ENCODE measurements around the gene ANTKMT. TPM values are rescaled to one million over a fixed set of nuclear protein-coding genes. Genes with fewer than 3 reads are reported as not detected.

Gene ANTKMT
- total RNA-seq, 2 experiments from 2014 or later, result 8.4 to 9.3 TPM

- CTCF ChIA-PET, result no interaction called here
- no peaks in the 10 kb centered on the region for H3K4me1 Mint-ChIP-seq
- no peaks in the 10 kb centered on the region for H3K9me3 Mint-ChIP-seq
- no peak overlapping the region for H3K27ac Mint-ChIP-seq
- H3K36me3 Mint-ChIP-seq (ENCODE audit: low read depth), result no peaks in the 10 kb centered on the region
- no peak for DNase-seq
- H3K4me3 Mint-ChIP-seq, result no peak overlapping the region
- POLR2A ChIA-PET, result no interaction called here
- H3K27me3 Mint-ChIP-seq, result no peaks in the 10 kb centered on the region
Observed at GRCh38 chr16:763369-764183, 42.6 kb downstream of the ANTKMT start.

GRCh38 chr16:764184-764750 lies 43.3 kb downstream of the ANTKMT start:
- Mint-ChIP-seq H3K36me3 (ENCODE audit: low read depth) (no peaks in the 10 kb centered on the region), H3K4me3 (no peak overlapping the region), H3K9me3 (no peaks in the 10 kb centered on the region), H3K4me1 (no peaks in the 10 kb centered on the region), H3K27me3 (no peaks in the 10 kb centered on the region), H3K27ac (no peak overlapping the region)
- DNase-seq, result no peak
- CTCF ChIA-PET, result no interaction called here
- POLR2A ChIA-PET, result no interaction called here

- Mint-ChIP-seq H3K27me3 (no peaks in the 10 kb centered on the region), H3K9me3 (no peaks in the 10 kb centered on the region), H3K4me3 (no peak overlapping the region), H3K36me3 (ENCODE audit: low read depth) (no peaks in the 10 kb centered on the region), H3K4me1 (no peaks in the 10 kb centered on the region), H3K27ac (no peak overlapping the region)
- no peak for DNase-seq
- CTCF ChIA-PET, result no interaction called here
- POLR2A ChIA-PET, result no interaction called here
Observed at GRCh38 chr16:764848-765487, 44.0 kb downstream of the ANTKMT start.

- Mint-ChIP-seq H3K36me3 (ENCODE audit: low read depth) (no peaks in the 10 kb centered on the region), H3K9me3 (no peaks in the 10 kb centered on the region), H3K4me3 (no peak overlapping the region), H3K27me3 (no peaks in the 10 kb centered on the region), H3K4me1 (no peaks in the 10 kb centered on the region), H3K27ac (no peak overlapping the region)
- ChIA-PET CTCF (interaction anchor here (1.5 kb wide), 1 partner anchor 25 kb away, joined by 3 read pairs; the partner anchor contains the start of gene CIAO3), POLR2A (interaction anchor here (0.7 kb wide), 1 partner anchor 13 kb away, joined by 3 read pairs; no protein-coding TSS in a partner anchor)
- DNase-seq, result no peak
Observed at GRCh38 chr16:765488-765865, 44.5 kb downstream of the ANTKMT start.

- Mint-ChIP-seq H3K27ac (no peak overlapping the region), H3K4me1 (no peaks in the 10 kb centered on the region), H3K4me3 (no peak overlapping the region), H3K9me3 (no peaks in the 10 kb centered on the region), H3K27me3 (no peaks in the 10 kb centered on the region), H3K36me3 (ENCODE audit: low read depth) (no peaks in the 10 kb centered on the region)
- no peak for DNase-seq
- ChIA-PET POLR2A (interaction anchor here (0.7 kb wide), 1 partner anchor 12 kb away, joined by 3 read pairs; no protein-coding TSS in a partner anchor), CTCF (interaction anchor here (1.5 kb wide), 1 partner anchor 26 kb away, joined by 3 read pairs; the partner anchor contains the start of gene CIAO3)
Observed at GRCh38 chr16:766008-766819, 45.3 kb downstream of the ANTKMT start.

- Mint-ChIP-seq H3K4me3 (no peak overlapping the region), H3K36me3 (ENCODE audit: low read depth) (no peaks in the 10 kb centered on the region), H3K27me3 (no peaks in the 10 kb centered on the region), H3K27ac (no peak overlapping the region), H3K9me3 (no peaks in the 10 kb centered on the region), H3K4me1 (no peaks in the 10 kb centered on the region)
- DNase-seq, result no peak
- POLR2A ChIA-PET, result no interaction called here
- CTCF ChIA-PET, result interaction anchor here (1.5 kb wide), 1 partner anchor 27 kb away, joined by 3 read pairs; the partner anchor contains the start of gene CIAO3
Observed at GRCh38 chr16:766820-767640, 46.1 kb downstream of the ANTKMT start.

GRCh38 chr16:767743-768235 lies 46.8 kb downstream of the ANTKMT start:
- Mint-ChIP-seq H3K36me3 (ENCODE audit: low read depth) (no peaks in the 10 kb centered on the region), H3K4me3 (no peak overlapping the region), H3K27me3 (no peaks in the 10 kb centered on the region), H3K27ac (no peak overlapping the region), H3K4me1 (no peaks in the 10 kb centered on the region), H3K9me3 (no peaks in the 10 kb centered on the region)
- DNase-seq, result no peak
- ChIA-PET POLR2A (no interaction called here), CTCF (no interaction called here)

- POLR2A ChIA-PET, result no interaction called here
- CTCF ChIA-PET, result no interaction called here
- no peak overlapping the region for H3K27ac Mint-ChIP-seq
- DNase-seq, result no peak
- no peak overlapping the region for H3K4me3 Mint-ChIP-seq
- no peaks in the 10 kb centered on the region for H3K4me1 Mint-ChIP-seq
- no peaks in the 10 kb centered on the region for H3K27me3 Mint-ChIP-seq
- no peaks in the 10 kb centered on the region for H3K36me3 Mint-ChIP-seq (ENCODE audit: low read depth)
- H3K9me3 Mint-ChIP-seq, result no peaks in the 10 kb centered on the region
Observed at GRCh38 chr16:768428-768827, 47.5 kb downstream of the ANTKMT start.

GRCh38 chr16:769184-769784 lies 48.3 kb downstream of the ANTKMT start:
- no peaks in the 10 kb centered on the region for H3K9me3 Mint-ChIP-seq

GRCh38 chr16:769934-770333 lies 49.0 kb downstream of the ANTKMT start:
- H3K27me3 Mint-ChIP-seq, result no peaks in the 10 kb centered on the region
- no peak overlapping the region for H3K27ac Mint-ChIP-seq
- DNase-seq, result no peak
- no peaks in the 10 kb centered on the region for H3K36me3 Mint-ChIP-seq (ENCODE audit: low read depth)
- H3K9me3 Mint-ChIP-seq, result no peaks in the 10 kb centered on the region
- CTCF ChIA-PET, result no interaction called here
- POLR2A ChIA-PET, result no interaction called here
- no peak overlapping the region for H3K4me3 Mint-ChIP-seq
- no peaks in the 10 kb centered on the region for H3K4me1 Mint-ChIP-seq

More at GRCh38 chr16:769184-769784, 48.3 kb downstream of the ANTKMT start:
- Mint-ChIP-seq H3K27me3 (no peaks in the 10 kb centered on the region), H3K27ac (no peak overlapping the region), H3K36me3 (ENCODE audit: low read depth) (no peaks in the 10 kb centered on the region), H3K4me1 (no peaks in the 10 kb centered on the region), H3K4me3 (no peak overlapping the region)
- no peak for DNase-seq
- ChIA-PET CTCF (no interaction called here), POLR2A (interaction anchor here (0.6 kb wide), 1 partner anchor 26 kb away, joined by 3 read pairs; no protein-coding TSS in a partner anchor)

- no peaks in the 10 kb centered on the region for H3K4me1 Mint-ChIP-seq
- H3K9me3 Mint-ChIP-seq, result no peaks in the 10 kb centered on the region
- H3K4me3 Mint-ChIP-seq, result no peak overlapping the region
- DNase-seq, result no peak
- no peaks in the 10 kb centered on the region for H3K36me3 Mint-ChIP-seq (ENCODE audit: low read depth)
- H3K27ac Mint-ChIP-seq, result no peak overlapping the region
- CTCF ChIA-PET, result no interaction called here
- H3K27me3 Mint-ChIP-seq, result no peaks in the 10 kb centered on the region
- POLR2A ChIA-PET, result no interaction called here
Observed at GRCh38 chr16:770411-770810, 49.5 kb downstream of the ANTKMT start.
